Measurements from ENCODE around the gene PSMG4.
"Not testable (repeated sequence)": the region's sequence is repeated elsewhere in the genome, so short reads cannot be mapped to it uniquely, and the experiment has no call there.

The PSMG4 gene

DNA sequence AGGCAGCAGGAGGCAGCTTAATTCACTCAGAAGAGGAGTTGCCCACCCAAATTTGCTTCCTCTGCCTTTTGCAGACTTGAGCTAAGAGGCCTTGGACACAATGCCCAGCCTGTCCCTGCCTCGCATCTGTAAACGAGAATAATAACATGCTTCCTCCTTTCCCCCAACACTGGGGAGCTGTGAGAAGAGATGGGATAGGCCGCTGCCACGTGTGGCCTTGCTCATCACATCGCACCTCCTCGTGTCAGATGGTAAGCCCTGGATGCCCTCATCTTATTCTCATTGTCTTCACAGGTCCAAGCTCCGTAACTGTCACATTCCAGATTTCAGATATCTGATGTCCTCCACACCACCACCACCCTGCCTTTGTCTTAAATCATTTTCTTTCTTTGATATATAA is 18.2 kb upstream of the PSMG4 start:
- Histone ChIP-seq H3K27ac (no peak overlapping the region), H3K9ac (no peak overlapping the region)
- TF ChIP-seq, protein P1, sequence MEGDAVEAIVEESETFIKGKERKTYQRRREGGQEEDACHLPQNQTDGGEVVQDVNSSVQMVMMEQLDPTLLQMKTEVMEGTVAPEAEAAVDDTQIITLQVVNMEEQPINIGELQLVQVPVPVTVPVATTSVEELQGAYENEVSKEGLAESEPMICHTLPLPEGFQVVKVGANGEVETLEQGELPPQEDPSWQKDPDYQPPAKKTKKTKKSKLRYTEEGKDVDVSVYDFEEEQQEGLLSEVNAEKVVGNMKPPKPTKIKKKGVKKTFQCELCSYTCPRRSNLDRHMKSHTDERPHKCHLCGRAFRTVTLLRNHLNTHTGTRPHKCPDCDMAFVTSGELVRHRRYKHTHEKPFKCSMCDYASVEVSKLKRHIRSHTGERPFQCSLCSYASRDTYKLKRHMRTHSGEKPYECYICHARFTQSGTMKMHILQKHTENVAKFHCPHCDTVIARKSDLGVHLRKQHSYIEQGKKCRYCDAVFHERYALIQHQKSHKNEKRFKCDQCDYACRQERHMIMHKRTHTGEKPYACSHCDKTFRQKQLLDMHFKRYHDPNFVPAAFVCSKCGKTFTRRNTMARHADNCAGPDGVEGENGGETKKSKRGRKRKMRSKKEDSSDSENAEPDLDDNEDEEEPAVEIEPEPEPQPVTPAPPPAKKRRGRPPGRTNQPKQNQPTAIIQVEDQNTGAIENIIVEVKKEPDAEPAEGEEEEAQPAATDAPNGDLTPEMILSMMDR (conservative IDR thresholded peaks at IDR 0.05; ENCODE audit: low read depth, low read length), result no peak

DNA sequence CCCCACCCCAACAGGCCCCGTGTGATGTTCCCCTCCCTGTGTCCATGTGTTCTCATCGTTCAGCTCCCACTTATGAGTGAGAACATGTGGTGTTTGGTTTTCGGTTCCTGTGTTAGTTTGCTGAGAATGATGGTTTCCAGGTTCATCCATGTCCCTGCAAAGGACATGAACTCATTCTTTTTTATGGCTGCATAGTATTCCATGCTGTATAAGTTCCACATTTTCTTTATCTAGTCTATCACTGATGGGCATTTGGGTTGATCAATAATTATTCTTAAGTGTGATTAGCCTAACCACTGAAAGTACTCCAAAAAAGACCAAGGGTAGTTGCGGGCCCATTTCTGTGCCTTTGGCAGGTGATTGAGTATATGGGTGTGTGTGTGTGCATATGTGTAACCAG is 17.0 kb upstream of the PSMG4 start:
- not testable (repeated sequence) for H2AFZ ChIP-seq (ENCODE audit: low read depth); H3K27ac ChIP-seq; H4K20me1 ChIP-seq (ENCODE audit: insufficient read depth); H3K36me3 ChIP-seq (ENCODE audit: insufficient read depth); H3K4me2 ChIP-seq; H3K4me3 ChIP-seq (IDR thresholded peaks at IDR 0.05; ENCODE audit: insufficient read depth, low read depth, low read length); H3K9ac ChIP-seq; H3K79me2 ChIP-seq (ENCODE audit: insufficient read depth, low read depth); H3K27me3 ChIP-seq (ENCODE audit: insufficient read depth, low read depth)
- peaks cover 16% of the 10 kb centered on the region for H3K4me1 ChIP-seq (ENCODE audit: low read depth, poor library complexity, severe bottlenecking)

More for the DNA sequence above, 18.2 kb upstream of the PSMG4 start:
- H2AFZ ChIP-seq (ENCODE audit: low read depth), result no peak overlapping the region
- H3K79me2 ChIP-seq (ENCODE audit: insufficient read depth, low read depth), result no peaks in the 10 kb centered on the region
- H3K4me2 ChIP-seq, result no peak overlapping the region
- no peak overlapping the region for H3K4me3 ChIP-seq (IDR thresholded peaks at IDR 0.05; ENCODE audit: insufficient read depth, low read depth, low read length)
- no peaks in the 10 kb centered on the region for H3K36me3 ChIP-seq (ENCODE audit: insufficient read depth)
- no peaks in the 10 kb centered on the region for H4K20me1 ChIP-seq (ENCODE audit: insufficient read depth)
- H3K4me1 ChIP-seq (ENCODE audit: low read depth, poor library complexity, severe bottlenecking), result peaks cover 17% of the 10 kb centered on the region
- no peaks in the 10 kb centered on the region for H3K27me3 ChIP-seq (ENCODE audit: insufficient read depth, low read depth)

DNA sequence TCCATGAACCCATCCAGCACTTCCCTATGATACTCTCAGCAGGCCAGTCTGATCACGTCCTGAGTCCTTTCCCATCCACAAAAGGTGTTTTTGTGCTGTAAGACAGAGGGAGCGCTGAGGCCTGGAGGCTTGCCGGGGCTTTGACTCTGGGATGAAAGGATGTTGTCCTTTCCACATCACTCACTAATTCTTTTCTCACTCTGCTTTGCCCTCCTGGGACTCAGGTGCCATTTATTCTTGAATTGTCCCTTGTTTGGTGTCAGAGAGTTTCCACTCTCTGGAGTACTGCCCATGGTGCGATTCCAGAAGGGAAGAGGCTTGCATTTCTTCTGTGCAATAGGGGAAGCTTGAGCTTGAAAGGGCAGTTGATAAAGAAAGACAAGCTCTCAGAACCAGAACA is 16.0 kb upstream of the PSMG4 start:
- H3K79me2 ChIP-seq (ENCODE audit: insufficient read depth, low read depth), result no peaks in the 10 kb centered on the region
- H3K4me1 ChIP-seq (ENCODE audit: low read depth, poor library complexity, severe bottlenecking), result peaks cover 6% of the 10 kb centered on the region
- TF ChIP-seq, protein P1 (conservative IDR thresholded peaks at IDR 0.05; ENCODE audit: low read depth, low read length), result no peak
- H2AFZ ChIP-seq (ENCODE audit: low read depth), result no peak overlapping the region
- no peaks in the 10 kb centered on the region for H3K36me3 ChIP-seq (ENCODE audit: insufficient read depth)
- no peak overlapping the region for H3K9ac ChIP-seq
- H4K20me1 ChIP-seq (ENCODE audit: insufficient read depth), result no peaks in the 10 kb centered on the region
- H3K4me3 ChIP-seq (IDR thresholded peaks at IDR 0.05; ENCODE audit: insufficient read depth, low read depth, low read length), result no peak overlapping the region
- H3K27me3 ChIP-seq (ENCODE audit: insufficient read depth, low read depth), result no peaks in the 10 kb centered on the region
- no peak overlapping the region for H3K27ac ChIP-seq
- H3K4me2 ChIP-seq, result no peak overlapping the region

DNA sequence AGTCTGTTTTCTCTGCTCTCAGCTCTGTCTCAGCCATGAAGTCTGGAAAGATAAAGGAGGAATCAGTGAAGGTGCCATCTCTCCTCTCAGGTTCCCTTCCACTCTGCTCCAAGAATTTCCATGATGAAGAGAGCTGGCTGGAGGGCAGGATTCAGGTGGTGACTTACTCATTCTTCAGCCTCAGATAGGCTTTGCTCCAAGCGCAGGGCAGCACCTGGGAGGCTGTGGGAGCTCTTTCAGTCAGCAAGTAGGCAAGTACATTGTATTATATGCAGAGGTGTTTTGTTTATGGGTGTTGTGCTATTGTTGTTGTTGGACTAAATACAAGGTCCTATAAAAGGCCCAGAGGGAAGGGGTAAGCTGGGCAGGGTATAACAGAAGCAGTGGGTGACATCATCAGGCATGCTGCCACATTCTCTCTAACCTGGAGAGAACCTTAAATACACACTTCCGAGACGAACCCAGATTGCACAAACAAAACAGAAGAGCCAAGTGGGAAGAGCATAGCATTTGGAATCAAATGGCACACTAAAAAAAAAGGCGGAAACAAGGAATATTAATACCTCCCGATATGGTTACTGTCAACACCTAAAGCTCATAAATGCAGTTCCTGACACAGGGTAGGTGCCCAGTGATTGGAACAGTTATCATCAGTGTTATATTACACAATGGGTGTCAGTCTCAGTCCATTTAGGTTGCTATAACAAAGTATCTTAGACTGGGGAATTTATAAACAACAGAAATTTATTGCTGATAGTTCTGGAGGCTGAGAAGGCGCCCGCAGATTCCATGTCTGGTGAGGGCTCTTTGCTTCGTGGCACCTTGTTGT is 14.5 kb upstream of the PSMG4 start:
- TF ChIP-seq, protein P1 (conservative IDR thresholded peaks at IDR 0.05; ENCODE audit: low read depth, low read length), result no peak
- Histone ChIP-seq H3K36me3 (ENCODE audit: insufficient read depth) (no peaks in the 10 kb centered on the region), H3K4me3 (IDR thresholded peaks at IDR 0.05; ENCODE audit: insufficient read depth, low read depth, low read length) (no peak overlapping the region), H3K4me1 (ENCODE audit: low read depth, poor library complexity, severe bottlenecking) (no peaks in the 10 kb centered on the region), H3K27ac (no peak overlapping the region), H3K79me2 (ENCODE audit: insufficient read depth, low read depth) (no peaks in the 10 kb centered on the region), H4K20me1 (ENCODE audit: insufficient read depth) (no peaks in the 10 kb centered on the region), H3K27me3 (ENCODE audit: insufficient read depth, low read depth) (no peaks in the 10 kb centered on the region), H3K9ac (no peak overlapping the region), H2AFZ (ENCODE audit: low read depth) (no peak overlapping the region), H3K4me2 (no peak overlapping the region)

DNA sequence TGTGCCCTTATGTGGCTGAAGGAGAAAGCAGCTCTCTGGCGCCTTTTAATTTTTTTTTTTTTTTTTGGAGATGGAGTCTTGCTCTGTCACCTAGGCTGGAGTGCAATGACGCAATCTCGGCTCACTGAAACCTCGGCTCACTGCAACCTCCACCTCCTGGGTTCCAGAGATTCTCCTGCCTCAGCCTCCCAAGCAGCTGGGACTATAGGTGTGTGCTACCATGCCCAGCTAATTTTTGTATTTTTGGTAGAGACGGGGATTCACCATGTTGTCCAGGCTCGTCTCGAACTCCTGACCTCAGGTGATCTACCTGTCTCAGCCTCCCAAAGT is 13.9 kb upstream of the PSMG4 start:
- not testable (repeated sequence) for H3K27me3 ChIP-seq (ENCODE audit: insufficient read depth, low read depth); H3K27ac ChIP-seq; H3K36me3 ChIP-seq (ENCODE audit: insufficient read depth); H3K4me2 ChIP-seq; H4K20me1 ChIP-seq (ENCODE audit: insufficient read depth); H3K9ac ChIP-seq; H3K79me2 ChIP-seq (ENCODE audit: insufficient read depth, low read depth); H3K4me1 ChIP-seq (ENCODE audit: low read depth, poor library complexity, severe bottlenecking); H2AFZ ChIP-seq (ENCODE audit: low read depth); H3K4me3 ChIP-seq (IDR thresholded peaks at IDR 0.05; ENCODE audit: insufficient read depth, low read depth, low read length)
